CD4-positive, alpha-beta memory T cell (primary cell): ENCODE results near the gene TMEM272. TPM values are rescaled to one million over a fixed set of nuclear protein-coding genes. Genes with fewer than 3 reads are reported as not detected.

Experiments
- CTCF ChIA-PET: fragments of 350-600 bp; sonication (Branson Sonifier 250); formaldehyde crosslinking; loops from one replicate; lab custom pipeline; 2021; ENCODE audit warnings: inconsistent platforms; ENCODE audit not compliant: partially characterized antibody; lab: Charles Lee
- POLR2A ChIA-PET: fragments of 350-600 bp; sonication (Branson Sonifier 250); formaldehyde crosslinking; loops from one replicate; lab custom pipeline; 2021; ENCODE audit not compliant: partially characterized antibody; lab: Charles Lee
- DNase-seq, 5 donors: peaks; one replicate each; pipeline versions ENCODE4 v3.0.0 to v3.0.0-alpha.2; 2020 to 2022; ENCODE audit warnings: mixed read lengths in 1 of 5
- H3K27ac ChIP-seq: one replicate; pipeline ENCODE4 v1.7.0; 2013; ENCODE audit warnings: low read depth, low read length
- H3K27me3 ChIP-seq: 2 replicates; pipeline ENCODE4 v1.7.0; 2013; ENCODE audit warnings: mild to moderate bottlenecking, low read length, moderate library complexity; ENCODE audit not compliant: insufficient read depth
- H3K36me3 ChIP-seq: 2 replicates; pipeline ENCODE4 v1.7.0; 2013; ENCODE audit warnings: mild to moderate bottlenecking, low read length, moderate library complexity; ENCODE audit not compliant: insufficient read depth
- H3K4me1 ChIP-seq: 2 replicates; pipeline ENCODE4 v1.7.0; 2013; ENCODE audit warnings: mild to moderate bottlenecking, low read length, moderate library complexity; ENCODE audit not compliant: insufficient read depth
- H3K4me3 ChIP-seq, 2 donors: one replicate each; pipeline ENCODE4 v1.7.0; 2013; ENCODE audit warnings: low read length in 2 of 2, mild to moderate bottlenecking in 1 of 2
- H3K9me3 ChIP-seq, 2 donors: one replicate each; pipeline ENCODE4 v1.7.0; 2013; ENCODE audit warnings: low read length in 2 of 2, control low read depth in 1 of 2; ENCODE audit not compliant: control insufficient read depth in 1 of 2
- H3K27ac Mint-ChIP-seq, 7 donors: one replicate each; pipeline ENCODE4 v1.8.0; 2020 to 2021; ENCODE audit warnings: mixed read lengths in 7 of 7, mild to moderate bottlenecking in 6 of 7, inconsistent platforms in 3 of 7, moderate library complexity in 3 of 7
- H3K27me3 Mint-ChIP-seq, 2 donors: one replicate each; pipeline ENCODE4 v1.8.0; 2020 to 2021; ENCODE audit warnings: mixed read lengths in 2 of 2
- H3K36me3 Mint-ChIP-seq, 2 donors: one replicate each; pipeline ENCODE4 v1.8.0; 2020 to 2021; ENCODE audit warnings: mixed read lengths in 2 of 2, inconsistent platforms in 1 of 2, mild to moderate bottlenecking in 1 of 2
- H3K4me1 Mint-ChIP-seq, 4 donors: one replicate each; pipeline ENCODE4 v1.8.0; 2020 to 2021; ENCODE audit warnings: mixed read lengths in 4 of 4, mild to moderate bottlenecking in 1 of 4
- H3K4me3 Mint-ChIP-seq, 8 donors: one replicate each; pipeline ENCODE4 v1.8.0; 2020 to 2021; ENCODE audit warnings: mixed read lengths in 8 of 8, mild to moderate bottlenecking in 7 of 8, moderate library complexity in 6 of 8, inconsistent platforms in 3 of 8
- H3K9me3 Mint-ChIP-seq, 8 donors: one replicate each; pipeline ENCODE4 v1.8.0; 2020 to 2021; ENCODE audit warnings: mixed read lengths in 8 of 8, mild to moderate bottlenecking in 5 of 8, inconsistent platforms in 3 of 8, moderate library complexity in 1 of 8
- intact Hi-C: fragments of 100-400 bp; cut with micrococcal nuclease; formaldehyde crosslinking; loops from one replicate; pipeline ENCODE4 v1.15.1; 2023
- polyA plus RNA-seq, 2 donors: library from polyadenylated mRNA; unstranded; fragments of 300-500 nt; fragmentation: Illumina TruSeq; gene quantifications; one replicate each; pipeline ENCODE4 v1.2.3, GENCODE V29; 2021
- total RNA-seq, 2 experiments: library from RNA; stranded (reverse); gene quantifications; one replicate each; pipeline ENCODE4 v1.2.3, GENCODE V29; 2021

TMEM272 gene
- total and polyA plus RNA-seq, 4 experiments from 2014 or later: 0.41 to 9.0 (median 7.9) TPM; not detected in 1

GRCh38 chr13:51832471-51833152 is 12.4 kb downstream of the TMEM272 start:
- Mint-ChIP-seq H3K27ac (peak overlapping the region; percentile 6 to 85 (median 66)), H3K4me1 (peaks cover 16 to 43% (median 34%) of the 10 kb centered on the region in 4 donors), H3K27me3 (no peaks in the 10 kb centered on the region), H3K36me3 (no peaks in the 10 kb centered on the region), H3K4me3 (peak overlapping the region in 7 of 8 donors; percentile 6 to 67 (median 44)), H3K9me3 (no peaks in the 10 kb centered on the region)
- Histone ChIP-seq H3K36me3 (no peaks in the 10 kb centered on the region), H3K4me3 (no peak overlapping the region), H3K9me3 (no peaks in the 10 kb centered on the region), H3K27me3 (no peaks in the 10 kb centered on the region), H3K27ac (no peak overlapping the region), H3K4me1 (peaks cover 18% of the 10 kb centered on the region)
- ChIA-PET POLR2A (interaction anchor here (0.7 to 4.8 kb wide), 9 partner anchors 12 to 423 kb away, joined by 3 to 60 read pairs (median 3); no protein-coding TSS in a partner anchor), CTCF (interaction anchor here (0.7 to 8.7 kb wide), 24 partner anchors 10 to 434 kb away, joined by 3 to 442 read pairs (median 6); partner anchors contain the start of gene INTS6)
- intact Hi-C loops: loop anchor here (1.0 to 5.0 kb wide), 4 partner anchors 10 to 295 kb away; partner anchors contain the start of genes DHRS12 and NEK5
- DNase-seq: peak; percentile 72 to 78 (median 73)

GRCh38 chr13:51831519-51831918 is 13.5 kb downstream of the TMEM272 start:
- Mint-ChIP-seq H3K27ac (peak overlapping the region in 1 of 7 donors; percentile 65), H3K4me3 (peak overlapping the region in 1 of 8 donors; percentile 26)
- intact Hi-C loops: loop anchor here (5.0 kb wide), 1 partner anchor 296 kb away; the partner anchor contains the start of gene NEK5

GRCh38 chr13:51829568-51829899 is 15.4 kb downstream of the TMEM272 start:
- ChIA-PET CTCF (interaction anchor here (0.9 to 8.3 kb wide), 6 partner anchors 9 to 31 kb away, joined by 3 to 232 read pairs (median 9); no protein-coding TSS in a partner anchor), POLR2A (interaction anchor here (1.2 to 12.6 kb wide), 4 partner anchors 10 to 377 kb away, joined by 5 to 288 read pairs (median 53); partner anchors contain the start of genes DHRS12 and INTS6)
- Mint-ChIP-seq H3K9me3 (no peaks in the 10 kb centered on the region), H3K27me3 (no peaks in the 10 kb centered on the region), H3K4me1 (peaks cover 38 to 73% (median 60%) of the 10 kb centered on the region in 4 donors), H3K36me3 (peaks cover 0 to 1% of the 10 kb centered on the region in 2 donors), H3K27ac (peak overlapping the region in 3 of 7 donors; percentile 7 to 69 (median 18)), H3K4me3 (peak overlapping the region in 1 of 8 donors; percentile 5)
- Histone ChIP-seq H3K36me3 (no peaks in the 10 kb centered on the region), H3K9me3 (no peaks in the 10 kb centered on the region), H3K27ac (no peak overlapping the region), H3K4me3 (no peak overlapping the region), H3K4me1 (peaks cover 48% of the 10 kb centered on the region), H3K27me3 (no peaks in the 10 kb centered on the region)
- no peak for DNase-seq
- intact Hi-C loops: loop anchor here (5.0 to 10.0 kb wide), 3 partner anchors 363 to 1895 kb away; partner anchors contain the start of genes SPRYD7 and VPS36

More at GRCh38 chr13:51831519-51831918, 13.5 kb downstream of the TMEM272 start:
- Mint-ChIP-seq H3K27me3 (no peaks in the 10 kb centered on the region), H3K4me1 (peaks cover 27 to 53% (median 45%) of the 10 kb centered on the region in 4 donors), H3K9me3 (no peaks in the 10 kb centered on the region), H3K36me3 (no peaks in the 10 kb centered on the region)
- no peak for DNase-seq
- Histone ChIP-seq H3K27ac (no peak overlapping the region), H3K4me1 (peaks cover 28% of the 10 kb centered on the region), H3K4me3 (no peak overlapping the region), H3K27me3 (no peaks in the 10 kb centered on the region), H3K9me3 (no peaks in the 10 kb centered on the region), H3K36me3 (no peaks in the 10 kb centered on the region)
- ChIA-PET CTCF (interaction anchor here (0.7 to 8.7 kb wide), 15 partner anchors 9 to 400 kb away, joined by 3 to 442 read pairs (median 6); partner anchors contain the start of genes INTS6 and TMEM272), POLR2A (interaction anchor here (0.7 to 4.8 kb wide), 4 partner anchors 11 to 378 kb away, joined by 3 to 60 read pairs (median 22); no protein-coding TSS in a partner anchor)

GRCh38 chr13:51828730-51829567 is 16.0 kb downstream of the TMEM272 start:
- Histone ChIP-seq H3K27ac (no peak overlapping the region), H3K9me3 (no peaks in the 10 kb centered on the region), H3K4me1 (peaks cover 54% of the 10 kb centered on the region), H3K4me3 (no peak overlapping the region), H3K27me3 (no peaks in the 10 kb centered on the region), H3K36me3 (no peaks in the 10 kb centered on the region)
- ChIA-PET CTCF (interaction anchor here (0.9 to 8.3 kb wide), 6 partner anchors 9 to 31 kb away, joined by 3 to 232 read pairs (median 9); no protein-coding TSS in a partner anchor), POLR2A (interaction anchor here (1.2 to 12.6 kb wide), 4 partner anchors 10 to 376 kb away, joined by 5 to 288 read pairs (median 53); partner anchors contain the start of genes DHRS12 and INTS6)
- no peaks in the 10 kb centered on the region for H3K27me3 Mint-ChIP-seq
- H3K27ac Mint-ChIP-seq: peak overlapping the region; percentile 33 to 95 (median 82)
- peaks cover 41 to 79% (median 63%) of the 10 kb centered on the region in 4 donors for H3K4me1 Mint-ChIP-seq
- intact Hi-C loops: loop anchor here (5.0 to 10.0 kb wide), 3 partner anchors 363 to 1894 kb away; partner anchors contain the start of genes SPRYD7 and VPS36
- peak overlapping the region in 1 of 8 donors; percentile 26 for H3K4me3 Mint-ChIP-seq
- peaks cover 0 to 1% of the 10 kb centered on the region in 2 donors for H3K36me3 Mint-ChIP-seq
- no peak for DNase-seq
- no peaks in the 10 kb centered on the region for H3K9me3 Mint-ChIP-seq

- Mint-ChIP-seq H3K36me3 (peaks cover 0 to 3% of the 10 kb centered on the region in 2 donors), H3K4me3 (peak overlapping the region in 7 of 8 donors; percentile 20 to 94 (median 88)), H3K27ac (peak overlapping the region; percentile 88 to 95 (median 94)), H3K9me3 (no peaks in the 10 kb centered on the region), H3K27me3 (no peaks in the 10 kb centered on the region), H3K4me1 (peaks cover 44 to 90% (median 68%) of the 10 kb centered on the region in 4 donors)
- Histone ChIP-seq H3K36me3 (no peaks in the 10 kb centered on the region), H3K4me3 (peak overlapping the region in 1 of 2 donors; percentile 10), H3K27ac (peak overlapping the region; percentile 65), H3K27me3 (no peaks in the 10 kb centered on the region), H3K4me1 (peaks cover 65% of the 10 kb centered on the region), H3K9me3 (no peaks in the 10 kb centered on the region)
- intact Hi-C loops: loop anchor here (5.0 to 10.0 kb wide), 3 partner anchors 365 to 1892 kb away; partner anchors contain the start of genes SPRYD7 and VPS36
- CTCF ChIA-PET: interaction anchor here (0.9 to 8.3 kb wide), 5 partner anchors 13 to 392 kb away, joined by 3 to 232 read pairs (median 5); no protein-coding TSS in a partner anchor
- peak in 1 of 5 donors; percentile 24 for DNase-seq
- POLR2A ChIA-PET: interaction anchor here (0.9 to 12.6 kb wide), 6 partner anchors 8 to 374 kb away, joined by 3 to 288 read pairs (median 53); partner anchors contain the start of genes DHRS12 and INTS6
Measured at GRCh38 chr13:51827254-51827653, 17.7 kb downstream of the TMEM272 start.

GRCh38 chr13:51826606-51827005 is 18.4 kb downstream of the TMEM272 start:
- ChIA-PET CTCF (interaction anchor here (1.1 to 9.5 kb wide), 8 partner anchors 7 to 394 kb away, joined by 3 to 232 read pairs (median 5); partner anchors contain the start of gene TMEM272), POLR2A (interaction anchor here (1.0 to 12.6 kb wide), 5 partner anchors 12 to 374 kb away, joined by 3 to 288 read pairs (median 86); partner anchors contain the start of genes DHRS12 and INTS6)
- H3K4me3 ChIP-seq: peak overlapping the region in 1 of 2 donors; percentile 10
- no peak for DNase-seq
- Mint-ChIP-seq H3K4me1 (peaks cover 45 to 90% (median 67%) of the 10 kb centered on the region in 4 donors), H3K9me3 (no peaks in the 10 kb centered on the region), H3K27me3 (no peaks in the 10 kb centered on the region), H3K4me3 (peak overlapping the region; percentile 41 to 94 (median 88)), H3K36me3 (peaks cover 0 to 3% of the 10 kb centered on the region in 2 donors), H3K27ac (peak overlapping the region; percentile 88 to 95 (median 94))
- H3K9me3 ChIP-seq: no peaks in the 10 kb centered on the region
- H3K27me3 ChIP-seq: no peaks in the 10 kb centered on the region
- peaks cover 67% of the 10 kb centered on the region for H3K4me1 ChIP-seq
- no peaks in the 10 kb centered on the region for H3K36me3 ChIP-seq
- peak overlapping the region; percentile 65 for H3K27ac ChIP-seq
- intact Hi-C loops: loop anchor here (5.0 to 10.0 kb wide), 3 partner anchors 366 to 1892 kb away; partner anchors contain the start of genes SPRYD7 and VPS36
